ENCODE results near the gene DBI.
"Not testable (repeated sequence)": the region's sequence is repeated elsewhere in the genome, so short reads cannot be mapped to it uniquely, and the experiment has no call there.

- not testable (repeated sequence) for TF ChIP-seq POLR2AphosphoS5 (IDR thresholded peaks at IDR 0.05; ENCODE audit: low read depth, low read length); CTCF (IDR thresholded peaks at IDR 0.05 in 2 of 3, conservative IDR thresholded peaks at IDR 0.05 in 1 of 3; ENCODE audit: borderline replicate concordance in 1 of 3, insufficient read depth in 1 of 3, low read depth in 2 of 3, low read length in 2 of 3); POLR2A (IDR thresholded peaks at IDR 0.05; ENCODE audit: borderline replicate concordance, extremely low read depth, insufficient read depth, insufficient read length); FOSL1 (IDR thresholded peaks at IDR 0.05; ENCODE audit: low read depth); ZNF274 (IDR thresholded peaks at IDR 0.05; ENCODE audit: low read depth, low read length); REST (IDR thresholded peaks at IDR 0.05; ENCODE audit: low read depth); ATF3 (IDR thresholded peaks at IDR 0.05); ZBTB33 (IDR thresholded peaks at IDR 0.05; ENCODE audit: extremely low read depth, insufficient replicate concordance, low read length); MAX (IDR thresholded peaks at IDR 0.05); SIN3A (IDR thresholded peaks at IDR 0.05; ENCODE audit: low read depth); ELF1 (IDR thresholded peaks at IDR 0.05; ENCODE audit: borderline replicate concordance, low read depth); SRF (IDR thresholded peaks at IDR 0.05; ENCODE audit: low read depth)
These were observed 9.6 kb downstream of the DBI start for GRCh38 chr2:119376406-119376805.

All from HCT116 (cell line).